ENCODE measurements around the gene SMC3.

- no peak for TF ChIP-seq PPARA (CRISPR knock-in tag; IDR thresholded peaks at IDR 0.05; ENCODE audit: borderline replicate concordance)
- no peak for TF ChIP-seq ARNTL (CRISPR knock-in tag; IDR thresholded peaks at IDR 0.05; ENCODE audit: borderline replicate concordance, low read depth)
- TF ChIP-seq TOX (CRISPR knock-in tag; IDR thresholded peaks at IDR 0.05; ENCODE audit: borderline replicate concordance) = no peak
- TF ChIP-seq ZNF70 (CRISPR knock-in tag; IDR thresholded peaks at IDR 0.05) = no peak
- no peak for TF ChIP-seq GLIS3 (CRISPR knock-in tag; IDR thresholded peaks at IDR 0.05)
- TF ChIP-seq CSDC2 (CRISPR knock-in tag; IDR thresholded peaks at IDR 0.05) = no peak
- TF ChIP-seq CSRNP3 (CRISPR knock-in tag; IDR thresholded peaks at IDR 0.05) = no peak
- TF ChIP-seq, protein P1, sequence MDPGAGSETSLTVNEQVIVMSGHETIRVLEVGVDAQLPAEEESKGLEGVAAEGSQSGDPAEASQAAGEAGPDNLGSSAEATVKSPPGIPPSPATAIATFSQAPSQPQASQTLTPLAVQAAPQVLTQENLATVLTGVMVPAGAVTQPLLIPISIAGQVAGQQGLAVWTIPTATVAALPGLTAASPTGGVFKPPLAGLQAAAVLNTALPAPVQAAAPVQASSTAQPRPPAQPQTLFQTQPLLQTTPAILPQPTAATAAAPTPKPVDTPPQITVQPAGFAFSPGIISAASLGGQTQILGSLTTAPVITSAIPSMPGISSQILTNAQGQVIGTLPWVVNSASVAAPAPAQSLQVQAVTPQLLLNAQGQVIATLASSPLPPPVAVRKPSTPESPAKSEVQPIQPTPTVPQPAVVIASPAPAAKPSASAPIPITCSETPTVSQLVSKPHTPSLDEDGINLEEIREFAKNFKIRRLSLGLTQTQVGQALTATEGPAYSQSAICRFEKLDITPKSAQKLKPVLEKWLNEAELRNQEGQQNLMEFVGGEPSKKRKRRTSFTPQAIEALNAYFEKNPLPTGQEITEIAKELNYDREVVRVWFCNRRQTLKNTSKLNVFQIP (CRISPR knock-in tag; IDR thresholded peaks at IDR 0.05; ENCODE audit: borderline replicate concordance, low read depth) = no peak
- no peak for TF ChIP-seq ZFP3 (CRISPR knock-in tag; IDR thresholded peaks at IDR 0.05)
- no peak for TF ChIP-seq RARB (CRISPR knock-in tag; IDR thresholded peaks at IDR 0.05)
- no peak for TF ChIP-seq PATZ1 (CRISPR knock-in tag; IDR thresholded peaks at IDR 0.05; ENCODE audit: borderline replicate concordance)
Measured at GRCh38 chr10:110524859-110525232, 42.6 kb upstream of the SMC3 start.
